ENCODE data around the gene PODN.

The PODN gene

DNA sequence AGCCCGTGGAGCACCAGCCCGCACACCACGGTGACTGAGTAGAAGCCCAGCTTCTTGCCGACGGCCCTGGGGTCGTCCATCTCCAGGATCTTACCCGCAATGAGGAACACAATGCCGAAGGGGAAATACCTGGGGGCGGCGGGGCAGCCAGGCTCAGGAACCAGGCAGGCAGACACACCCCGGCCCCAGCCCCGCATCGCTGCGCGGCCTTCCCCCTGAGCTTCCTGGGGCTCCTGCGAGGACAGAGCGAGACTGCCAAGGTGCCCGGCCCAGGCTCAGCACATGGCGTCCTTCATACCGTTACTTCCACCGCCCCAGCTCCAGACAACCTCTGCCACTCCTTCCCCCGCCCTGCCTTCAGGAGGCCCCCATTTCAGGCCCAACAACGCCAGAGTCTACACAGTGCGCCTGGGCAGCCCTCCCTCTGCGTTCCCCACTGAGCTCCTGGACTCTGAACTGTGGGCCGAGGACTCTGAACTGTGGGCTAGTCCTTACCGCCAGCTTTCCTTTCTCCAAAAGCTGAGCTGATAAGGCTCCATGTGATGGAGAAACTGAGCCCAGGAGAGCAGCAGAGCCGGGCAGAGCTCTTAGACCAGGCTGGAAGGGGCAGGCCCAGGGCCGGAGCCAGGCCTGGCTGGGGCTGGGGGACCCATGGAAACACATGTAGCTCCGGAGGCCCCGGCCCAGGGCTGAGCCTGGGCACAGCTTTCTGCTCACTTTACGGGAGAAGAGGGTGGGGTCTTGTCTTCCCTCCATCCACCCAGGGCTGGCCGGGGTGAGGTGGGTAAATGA, 30.8 kb downstream of the PODN start:
- H3K4me3 ChIP-seq (ENCODE audit: low read depth, low read length), result no peak overlapping the region
- TF ChIP-seq, protein P1, sequence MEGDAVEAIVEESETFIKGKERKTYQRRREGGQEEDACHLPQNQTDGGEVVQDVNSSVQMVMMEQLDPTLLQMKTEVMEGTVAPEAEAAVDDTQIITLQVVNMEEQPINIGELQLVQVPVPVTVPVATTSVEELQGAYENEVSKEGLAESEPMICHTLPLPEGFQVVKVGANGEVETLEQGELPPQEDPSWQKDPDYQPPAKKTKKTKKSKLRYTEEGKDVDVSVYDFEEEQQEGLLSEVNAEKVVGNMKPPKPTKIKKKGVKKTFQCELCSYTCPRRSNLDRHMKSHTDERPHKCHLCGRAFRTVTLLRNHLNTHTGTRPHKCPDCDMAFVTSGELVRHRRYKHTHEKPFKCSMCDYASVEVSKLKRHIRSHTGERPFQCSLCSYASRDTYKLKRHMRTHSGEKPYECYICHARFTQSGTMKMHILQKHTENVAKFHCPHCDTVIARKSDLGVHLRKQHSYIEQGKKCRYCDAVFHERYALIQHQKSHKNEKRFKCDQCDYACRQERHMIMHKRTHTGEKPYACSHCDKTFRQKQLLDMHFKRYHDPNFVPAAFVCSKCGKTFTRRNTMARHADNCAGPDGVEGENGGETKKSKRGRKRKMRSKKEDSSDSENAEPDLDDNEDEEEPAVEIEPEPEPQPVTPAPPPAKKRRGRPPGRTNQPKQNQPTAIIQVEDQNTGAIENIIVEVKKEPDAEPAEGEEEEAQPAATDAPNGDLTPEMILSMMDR (IDR thresholded peaks at IDR 0.05; ENCODE audit: low read depth, low read length, missing control alignments), result no peak
- DNase-seq (ENCODE audit: low read depth), result no peak

DNA sequence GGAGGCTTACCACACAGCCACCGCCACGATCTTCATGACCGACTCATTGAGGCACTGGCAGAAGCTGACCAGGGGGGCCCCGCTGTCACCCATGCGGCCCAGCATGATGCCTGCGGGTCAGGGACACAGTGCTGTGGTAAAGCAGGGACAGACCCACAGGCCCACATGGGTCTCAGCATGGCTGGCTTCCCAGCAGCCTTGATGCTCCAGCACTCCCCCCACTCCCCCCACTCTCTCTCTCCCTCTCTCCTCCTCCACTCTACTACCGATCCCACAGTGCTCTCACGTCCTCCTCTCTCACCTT, 31.4 kb downstream of the PODN start:
- DNase-seq (ENCODE audit: low read depth), result no peak
- TF ChIP-seq, protein P1 (IDR thresholded peaks at IDR 0.05; ENCODE audit: low read depth, low read length, missing control alignments), result no peak
- H3K4me3 ChIP-seq (ENCODE audit: low read depth, low read length), result no peak overlapping the region

DNA sequence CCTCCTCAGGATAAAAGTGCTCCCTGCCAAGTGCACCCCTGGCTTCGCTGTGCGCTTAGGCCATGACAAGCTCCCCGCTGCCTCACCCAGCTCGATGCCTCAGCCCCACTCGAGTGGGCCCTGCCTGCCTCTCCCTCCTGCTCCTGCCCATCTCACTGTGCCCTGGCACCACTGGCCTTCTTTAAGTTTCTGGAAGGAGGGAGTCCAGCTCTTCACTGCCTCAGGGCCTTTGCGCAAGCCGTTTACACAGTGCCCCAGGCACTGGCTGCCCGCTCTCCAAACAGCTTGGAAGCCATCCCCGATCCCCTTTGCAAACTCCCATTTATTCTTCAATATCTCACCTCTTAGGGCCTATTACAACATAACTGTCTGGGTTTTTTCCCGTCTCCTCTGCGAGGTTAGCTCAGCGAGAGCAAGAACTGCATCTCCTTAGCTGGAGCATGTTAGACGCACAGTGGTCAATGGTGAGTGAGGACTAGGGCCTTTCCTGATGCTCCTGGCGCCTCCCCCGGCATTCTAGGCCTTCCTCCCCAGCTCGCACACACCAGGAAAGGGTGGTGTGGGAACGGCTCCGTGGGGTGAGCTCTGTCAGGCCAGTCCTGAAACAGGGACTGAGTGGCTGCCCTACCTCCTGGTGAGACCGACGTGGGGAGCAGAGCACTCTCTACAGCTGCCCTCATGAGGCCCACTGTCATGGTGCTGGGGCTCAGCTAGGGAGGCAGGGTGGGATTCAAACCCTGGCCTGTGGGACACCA, 31.9 kb downstream of the PODN start:
- DNase-seq (ENCODE audit: low read depth), result no peak
- TF ChIP-seq, protein P1 (IDR thresholded peaks at IDR 0.05; ENCODE audit: low read depth, low read length, missing control alignments), result no peak
- no peak overlapping the region for H3K4me3 ChIP-seq (ENCODE audit: low read depth, low read length)

- DNase-seq (ENCODE audit: low read depth), result no peak
- TF ChIP-seq, protein P1 (IDR thresholded peaks at IDR 0.05; ENCODE audit: low read depth, low read length, missing control alignments), result no peak
- no peak overlapping the region for H3K4me3 ChIP-seq (ENCODE audit: low read depth, low read length)
Observed at GRCh38 chr1:53094533-53094919, 32.5 kb downstream of the PODN start.

DNA sequence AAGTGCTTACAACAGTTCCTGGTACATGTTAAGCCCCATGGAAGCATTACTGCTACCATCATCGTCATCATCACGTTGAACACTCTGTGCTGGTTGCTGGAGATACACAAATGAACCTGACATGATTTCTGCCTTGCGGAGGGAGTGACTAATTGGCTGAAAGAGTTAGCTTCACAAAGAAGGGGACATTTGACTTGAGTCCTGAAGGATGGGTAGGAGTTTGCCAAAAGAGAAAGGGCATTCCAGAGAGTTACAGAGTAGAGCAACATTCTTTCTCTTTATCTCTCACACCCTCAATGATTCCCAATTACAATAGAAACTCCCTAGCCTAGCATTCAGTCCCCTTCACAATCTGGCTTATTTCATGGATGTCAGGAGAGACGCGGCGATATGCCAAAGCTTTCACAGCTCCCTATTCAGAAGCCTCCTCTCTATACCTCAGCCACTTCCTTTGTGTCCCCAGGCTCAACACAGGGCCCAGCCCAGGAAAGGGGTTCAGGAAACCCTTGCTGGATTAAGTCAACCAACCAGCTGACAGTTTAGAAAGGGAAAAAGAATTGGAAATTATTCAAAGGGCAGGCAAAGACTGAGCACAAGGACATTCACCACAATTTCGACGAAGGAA, 42.4 kb downstream of the PODN start:
- no peak for DNase-seq (ENCODE audit: low read depth)
- TF ChIP-seq, protein P1 (IDR thresholded peaks at IDR 0.05; ENCODE audit: low read depth, low read length, missing control alignments), result no peak

GRCh38 chr1:53107090-53107489, 45.1 kb downstream of the PODN start:
- H3K4me3 ChIP-seq (ENCODE audit: low read depth, low read length), result no peak overlapping the region
- DNase-seq (ENCODE audit: low read depth), result no peak

More for the DNA sequence above, 42.4 kb downstream of the PODN start:
- no peak overlapping the region for H3K4me3 ChIP-seq (ENCODE audit: low read depth, low read length)

More at GRCh38 chr1:53107090-53107489, 45.1 kb downstream of the PODN start:
- TF ChIP-seq, protein P1 (IDR thresholded peaks at IDR 0.05; ENCODE audit: low read depth, low read length, missing control alignments), result no peak
